GM20431 (cell line): ENCODE measurements around the gene CD55.

ENCODE experiments used
- in situ Hi-C: fragments of 300-500 bp; cut with MseI, MboI; formaldehyde crosslinking; loops from one replicate; pipeline ENCODE4 v1.15.0; 2020; ENCODE audit warnings: low sequenced_read_pairs; ENCODE audit not compliant: unreplicated experiment

The CD55 gene

DNA sequence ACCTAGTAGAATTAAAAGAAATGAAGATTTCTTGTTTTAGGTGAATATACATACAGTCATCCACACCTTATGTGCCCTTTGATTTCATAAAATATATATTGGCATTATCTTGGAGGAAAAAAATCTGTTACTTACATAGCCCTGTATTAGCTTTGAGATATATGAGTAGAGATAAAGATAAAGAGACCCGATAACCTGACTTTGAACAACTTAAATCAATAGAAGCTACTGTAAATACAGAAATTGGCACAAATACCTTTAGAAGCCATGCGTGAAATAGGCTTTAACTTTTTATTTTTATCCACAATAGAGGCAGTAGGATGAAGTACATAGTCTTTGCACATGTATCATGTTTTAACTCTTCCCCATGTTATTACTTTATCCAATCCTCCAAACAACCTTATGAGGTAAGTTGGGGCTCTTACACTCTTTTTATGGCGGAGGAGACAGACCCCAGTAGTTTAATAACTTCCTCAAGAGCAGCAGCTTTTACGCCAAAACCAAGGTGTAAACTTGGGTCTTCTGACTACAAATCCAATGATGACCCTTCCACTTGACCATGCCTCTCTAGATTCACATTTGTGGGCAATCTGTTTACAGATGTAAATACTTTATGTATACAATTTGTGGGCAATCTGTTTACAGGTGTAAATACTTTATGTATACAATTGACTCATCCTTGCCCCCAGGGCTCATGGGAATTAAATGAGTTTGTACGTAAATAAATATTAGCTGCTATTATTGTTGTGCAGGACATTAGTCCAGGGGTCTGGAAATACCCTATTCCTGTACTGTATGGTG, 2.1 kb downstream of the CD55 start:
- in situ Hi-C loops = no loop called here

DNA sequence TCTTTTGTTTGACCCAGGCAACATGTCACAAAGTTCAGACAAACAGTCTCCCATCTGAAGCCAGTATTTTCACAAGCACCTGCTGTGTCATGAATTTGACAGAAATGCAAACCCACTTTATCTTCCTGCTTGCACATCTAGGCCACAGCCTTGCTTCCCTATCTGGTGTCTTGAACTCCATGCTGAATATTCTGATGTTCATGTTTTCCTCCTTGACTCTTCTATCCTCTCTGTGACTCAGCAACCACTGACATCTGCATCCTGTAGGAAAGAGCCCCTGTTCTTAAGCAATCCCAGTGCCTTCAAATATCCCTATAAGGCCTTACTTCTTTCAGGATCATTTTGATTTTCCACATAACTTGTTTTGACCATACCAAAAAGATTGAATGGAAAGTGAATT, 6.5 kb downstream of the CD55 start:
- in situ Hi-C loops = no loop called here

DNA sequence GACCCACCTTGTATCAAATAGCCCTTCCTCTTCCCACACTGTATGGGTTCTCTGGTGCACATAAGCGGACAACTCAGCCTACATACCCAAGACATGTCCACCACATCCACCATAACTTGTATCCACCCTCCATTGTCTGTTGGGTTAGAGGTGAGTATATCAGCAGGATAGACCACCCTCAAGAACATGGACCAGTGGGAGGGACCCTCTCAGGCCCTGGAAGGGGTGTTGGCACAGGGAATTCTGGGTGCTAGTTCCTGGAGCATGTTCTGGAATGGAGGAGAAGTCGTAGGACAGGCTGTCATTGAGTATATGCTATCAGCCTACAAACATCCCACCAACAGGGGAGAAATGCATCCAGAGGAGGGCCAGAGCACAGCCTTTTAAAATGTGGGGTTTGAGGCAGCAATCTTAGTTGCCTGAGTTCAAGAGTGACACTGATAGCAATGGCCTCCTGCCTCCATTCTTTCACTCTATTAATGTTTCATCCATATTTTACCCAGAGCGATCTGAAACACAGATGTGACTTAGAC, 7.5 kb downstream of the CD55 start:
- in situ Hi-C loops = no loop called here

DNA sequence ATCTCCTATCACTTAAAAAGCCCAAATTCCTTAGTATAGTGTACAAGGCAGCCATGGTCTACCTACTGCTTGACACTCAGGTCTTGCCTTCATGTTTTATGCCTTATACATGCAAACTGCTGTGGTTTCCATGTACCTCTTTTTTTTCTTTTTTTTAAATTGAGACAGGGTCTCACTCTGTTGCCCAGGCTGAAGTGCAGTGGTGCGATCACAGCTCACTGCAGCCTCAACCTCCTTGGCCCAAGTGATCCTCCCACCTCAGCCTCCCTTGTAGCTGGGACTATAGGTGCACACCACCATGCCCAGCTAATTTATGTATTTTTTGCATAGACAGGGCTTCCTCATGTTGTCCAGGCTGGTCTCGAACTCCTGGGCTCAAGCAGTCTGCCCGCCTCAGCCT, 8.0 kb downstream of the CD55 start:
- in situ Hi-C loops = no loop called here

DNA sequence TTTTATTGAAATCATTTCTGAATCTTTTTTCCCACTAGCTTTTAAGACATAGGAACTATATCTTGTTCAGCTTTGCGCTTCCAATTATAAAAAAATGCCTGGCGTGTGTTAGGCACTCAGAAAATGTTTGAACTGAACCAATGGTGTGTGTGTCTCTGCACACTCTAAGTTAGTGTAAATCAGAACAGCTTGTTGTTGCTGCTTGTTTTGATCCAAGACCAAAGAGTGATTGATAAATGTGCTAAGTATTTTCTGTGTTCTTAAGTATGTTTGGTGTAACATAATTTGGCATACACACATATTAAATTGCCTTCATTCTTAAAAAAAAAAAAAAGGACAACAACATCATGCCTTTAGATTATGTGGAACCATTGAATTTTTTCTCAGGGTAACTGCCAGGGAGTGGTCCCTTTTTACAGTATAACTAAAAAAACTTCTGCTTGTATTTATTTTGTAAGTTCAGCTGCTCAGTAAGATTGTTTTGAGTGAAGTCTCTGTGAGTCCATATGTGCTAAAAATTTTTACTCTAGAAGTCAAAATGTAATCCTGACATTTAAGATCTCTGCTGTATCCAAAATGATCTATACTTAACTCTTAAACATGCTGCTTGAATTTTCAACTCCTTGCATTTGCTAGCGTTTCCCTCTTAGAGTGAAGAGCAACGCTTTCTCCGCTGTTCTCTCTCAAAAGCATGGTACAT, 8.7 kb downstream of the CD55 start:
- in situ Hi-C loops = no loop called here

DNA sequence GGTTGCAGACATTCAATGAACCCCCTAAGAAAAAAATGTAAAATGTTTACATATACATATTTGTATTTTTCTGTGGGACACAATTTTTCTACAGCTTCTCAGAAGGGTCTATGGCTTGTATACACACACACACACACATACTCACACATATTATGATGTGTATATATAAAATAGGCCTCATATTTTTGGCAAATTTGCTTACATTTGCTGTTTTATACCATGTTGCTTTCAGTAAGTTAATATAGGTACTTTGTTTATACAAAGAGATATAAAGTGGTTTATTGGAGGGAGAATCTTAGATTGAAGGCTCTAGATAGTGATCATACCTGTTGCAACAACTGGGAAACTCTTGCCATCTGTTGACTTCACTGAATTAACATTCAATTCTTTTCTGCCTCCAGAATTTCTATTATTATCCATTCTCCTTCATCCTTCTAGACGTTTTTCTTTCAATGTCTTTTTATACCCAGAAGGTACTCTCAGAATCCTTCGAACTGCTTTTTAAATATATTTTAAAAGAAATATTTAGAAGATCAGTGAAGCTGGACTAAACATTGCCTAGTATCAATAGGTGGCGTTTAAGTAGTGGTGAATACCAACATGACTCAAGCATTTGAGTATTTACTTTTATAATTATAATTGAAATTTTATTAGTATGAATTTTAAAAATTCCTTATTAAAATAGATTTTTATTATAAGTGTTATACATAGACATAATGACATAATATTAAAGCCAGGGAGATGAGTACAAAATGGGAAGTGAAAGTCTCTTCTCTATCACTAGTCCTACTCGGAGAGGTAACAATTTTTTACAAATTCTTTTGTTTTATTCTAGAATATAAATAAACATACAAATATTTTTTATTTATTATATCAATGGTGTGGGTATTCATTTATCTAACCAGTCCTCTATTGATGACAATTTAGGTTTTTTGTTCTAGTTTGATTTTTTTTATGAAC, 10.2 kb downstream of the CD55 start:
- in situ Hi-C loops = no loop called here

DNA sequence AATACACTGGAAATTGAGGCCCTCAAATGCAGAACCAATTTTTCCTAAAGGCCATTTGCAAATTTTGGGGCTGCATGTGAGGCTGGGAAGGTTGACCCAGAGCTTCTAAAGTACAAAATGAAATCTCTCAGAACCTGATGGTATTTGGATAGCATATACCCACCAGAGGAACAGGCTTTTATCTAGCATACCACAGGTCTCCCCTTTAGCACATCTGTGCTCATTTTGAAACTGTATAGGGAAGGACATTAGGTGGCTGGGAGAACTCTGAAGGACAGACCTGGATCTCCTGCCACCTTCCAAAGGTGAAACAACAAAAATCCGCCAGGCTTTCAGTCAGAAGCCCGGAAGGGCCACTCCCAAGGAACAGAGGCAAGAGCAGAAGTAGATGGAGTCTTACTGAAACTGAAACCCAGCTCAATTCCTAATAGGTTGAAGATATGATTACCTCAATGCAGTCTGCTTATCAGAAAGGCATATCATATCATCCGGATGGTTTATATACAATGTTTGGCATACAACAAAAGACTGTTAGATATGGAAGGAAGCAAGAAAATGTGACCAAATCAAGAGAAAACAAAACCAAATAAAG, 11.6 kb downstream of the CD55 start:
- in situ Hi-C loops = no loop called here

DNA sequence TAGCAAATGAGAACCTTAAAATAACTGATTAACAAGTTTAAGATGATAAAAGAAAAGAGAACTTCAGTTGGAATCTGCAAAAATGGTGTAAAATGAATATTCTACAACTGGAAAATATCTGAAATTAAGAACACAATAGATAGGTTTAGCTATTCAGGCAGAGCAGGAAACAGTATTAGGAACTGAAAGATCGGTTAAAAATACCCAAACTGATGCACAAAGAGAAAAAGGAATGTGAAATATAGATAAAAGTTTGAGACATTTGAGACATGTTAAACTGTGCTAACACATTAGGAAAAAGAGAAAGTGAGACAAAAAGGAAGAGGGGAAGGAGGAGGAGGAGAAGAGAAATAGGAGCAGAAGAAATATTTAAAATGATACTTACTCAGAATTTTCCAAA, 12.1 kb downstream of the CD55 start:
- in situ Hi-C loops = no loop called here

DNA sequence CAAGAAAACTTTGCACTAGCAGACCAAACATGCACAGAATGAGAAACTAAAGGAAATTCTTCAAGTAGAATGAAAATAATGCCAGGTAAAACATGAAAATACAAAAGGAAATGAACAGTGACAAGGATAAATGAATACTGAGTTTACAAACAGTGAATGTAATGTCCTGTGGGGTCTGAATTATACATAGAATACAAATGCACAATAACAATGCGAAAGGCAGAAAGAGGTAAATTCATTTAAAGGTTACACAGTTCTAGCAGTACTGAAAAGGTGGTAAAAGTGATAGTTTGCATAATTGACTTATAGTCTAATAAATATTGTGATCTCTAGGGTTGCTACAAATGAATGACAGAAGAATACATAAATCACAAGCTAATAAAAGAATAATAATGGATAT, 12.9 kb downstream of the CD55 start:
- in situ Hi-C loops = no loop called here

DNA sequence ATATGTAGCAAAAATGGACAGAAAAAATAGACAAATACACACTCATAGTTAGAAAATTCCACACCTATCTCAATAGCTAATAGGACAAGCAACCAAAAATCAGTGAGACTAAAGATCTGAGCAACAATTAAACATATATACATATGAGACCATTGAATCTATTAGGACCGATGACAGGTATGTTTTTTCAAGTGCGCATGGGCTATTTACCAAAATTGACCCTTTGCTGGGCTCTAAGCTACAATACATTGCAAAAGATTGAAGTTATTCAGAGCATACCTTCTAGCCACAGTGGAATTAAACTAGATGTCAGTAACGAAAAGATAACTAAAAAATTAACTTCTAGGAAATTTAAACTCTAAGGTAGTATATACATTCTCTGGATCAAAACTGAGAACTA, 13.7 kb downstream of the CD55 start:
- in situ Hi-C loops = no loop called here

DNA sequence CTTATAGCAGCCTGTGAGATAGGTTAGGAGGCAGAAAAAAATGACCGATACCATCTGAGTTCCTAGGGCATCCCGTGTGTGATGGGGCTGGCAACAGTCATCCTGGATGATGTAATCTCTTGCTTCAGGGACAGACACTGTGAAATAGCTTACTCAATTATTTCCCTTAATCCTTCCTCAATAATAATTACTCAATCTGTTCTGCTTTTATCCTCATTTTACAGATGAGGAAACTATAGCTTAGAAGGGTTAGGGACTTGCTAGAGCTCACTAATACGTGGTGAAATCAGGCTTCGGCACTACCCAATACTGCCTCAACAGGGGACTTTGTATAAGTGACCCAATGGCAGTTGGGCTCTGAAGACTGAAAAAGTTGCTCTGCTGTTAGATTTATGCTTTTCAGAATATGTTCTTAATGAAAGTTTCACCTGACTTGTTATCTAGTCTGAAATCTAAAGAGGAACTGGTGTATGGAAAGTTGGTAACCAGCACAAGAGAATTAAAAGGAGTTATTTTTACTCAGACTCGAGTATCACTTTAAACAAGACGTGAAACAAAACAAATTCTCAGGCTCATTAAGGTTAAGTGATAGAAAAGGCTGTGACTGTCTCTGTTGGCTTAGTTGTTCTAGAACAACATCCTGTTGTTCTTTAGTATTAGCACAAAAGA, 14.4 kb downstream of the CD55 start:
- in situ Hi-C loops = no loop called here

DNA sequence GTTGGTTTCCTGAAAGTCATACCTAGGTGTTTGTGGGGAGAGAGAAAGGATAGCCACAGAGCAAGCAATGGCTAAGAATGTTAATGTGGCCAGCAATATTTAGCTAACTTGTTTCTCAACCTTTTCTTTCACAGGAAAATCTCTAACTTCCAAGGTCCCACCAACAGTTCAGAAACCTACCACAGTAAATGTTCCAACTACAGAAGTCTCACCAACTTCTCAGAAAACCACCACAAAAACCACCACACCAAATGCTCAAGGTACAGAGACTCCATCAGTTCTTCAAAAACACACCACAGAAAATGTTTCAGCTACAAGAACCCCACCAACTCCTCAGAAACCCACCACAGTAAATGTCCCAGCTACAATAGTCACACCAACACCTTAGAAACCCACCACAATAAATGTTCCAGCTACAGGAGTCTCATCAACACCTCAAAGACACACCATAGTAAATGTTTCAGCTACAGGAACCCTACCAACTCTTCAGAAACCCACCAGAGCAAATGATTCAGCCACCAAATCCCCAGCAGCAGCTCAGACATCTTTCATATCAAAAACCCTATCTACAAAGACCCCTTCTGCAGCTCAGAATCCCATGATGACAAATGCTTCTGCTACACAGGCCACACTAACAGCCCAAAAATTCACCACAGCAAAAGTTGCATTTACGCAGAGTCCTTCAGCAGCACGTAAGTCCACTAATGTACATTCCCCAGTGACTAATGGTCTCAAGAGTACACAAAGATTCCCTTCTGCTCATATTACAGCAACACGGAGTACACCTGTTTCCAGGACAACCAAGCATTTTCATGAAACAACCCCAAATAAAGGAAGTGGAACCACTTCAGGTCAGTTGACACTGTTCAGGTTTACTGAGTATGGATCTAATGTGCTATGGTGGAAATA, 15.3 kb downstream of the CD55 start:
- in situ Hi-C loops = no loop called here

DNA sequence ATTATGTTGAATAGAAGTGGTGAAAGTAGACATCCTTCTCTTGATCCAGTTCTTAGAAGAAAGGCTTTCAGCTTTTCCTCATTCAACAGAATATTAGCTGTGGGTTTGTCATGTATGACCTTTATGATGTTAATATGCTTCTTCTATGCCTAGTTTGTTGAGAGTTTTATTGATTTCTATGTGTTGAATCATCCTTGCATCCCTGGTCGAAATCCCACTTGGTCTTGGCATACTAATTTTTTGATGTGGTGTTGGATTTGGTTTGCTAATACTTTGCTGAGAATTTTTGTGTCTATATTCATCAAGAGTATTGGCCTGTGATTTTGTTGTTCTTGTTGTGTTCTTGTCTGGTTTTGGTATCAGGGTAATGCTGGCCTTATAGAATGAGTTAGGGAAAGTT, 20.9 kb downstream of the CD55 start:
- in situ Hi-C loops = no loop called here

DNA sequence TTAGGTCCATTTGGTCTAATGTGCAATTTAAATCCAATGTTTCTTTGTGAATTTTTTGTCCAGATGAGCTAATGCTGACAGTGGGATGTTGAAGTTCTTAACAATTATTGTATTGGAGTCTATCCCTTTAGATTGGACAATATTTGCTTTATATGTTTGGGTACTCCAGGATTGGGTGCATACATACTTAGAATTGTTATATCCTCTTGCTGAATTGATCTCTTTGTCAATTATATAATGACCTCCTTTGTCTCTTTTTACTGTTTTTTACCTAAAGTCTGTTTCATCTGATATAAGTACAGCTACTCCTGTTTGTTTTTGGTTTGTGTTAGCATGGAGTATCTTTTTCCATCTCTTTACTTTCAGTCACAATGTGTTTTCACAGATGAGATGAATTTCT, 22.2 kb downstream of the CD55 start:
- in situ Hi-C loops = no loop called here

DNA sequence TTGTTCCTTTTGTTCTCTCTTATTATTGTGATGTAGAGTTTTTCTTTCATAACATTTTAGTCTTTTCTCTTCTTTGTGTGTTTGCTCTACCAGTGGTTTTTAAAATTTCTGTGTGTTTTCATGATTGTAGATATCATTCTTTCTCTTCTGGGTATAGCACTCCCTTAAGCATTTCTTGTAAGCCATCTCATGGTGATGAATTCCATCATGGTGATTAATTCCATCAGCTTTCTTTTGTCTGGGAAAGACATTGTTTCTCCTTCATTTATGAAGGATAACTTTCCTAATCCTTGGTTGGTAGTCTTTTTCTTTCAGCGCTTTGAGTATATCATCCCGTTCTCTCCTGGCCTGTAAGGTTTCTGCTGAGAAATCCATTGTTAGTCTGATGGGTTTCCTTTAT, 22.7 kb downstream of the CD55 start:
- in situ Hi-C loops = no loop called here

DNA sequence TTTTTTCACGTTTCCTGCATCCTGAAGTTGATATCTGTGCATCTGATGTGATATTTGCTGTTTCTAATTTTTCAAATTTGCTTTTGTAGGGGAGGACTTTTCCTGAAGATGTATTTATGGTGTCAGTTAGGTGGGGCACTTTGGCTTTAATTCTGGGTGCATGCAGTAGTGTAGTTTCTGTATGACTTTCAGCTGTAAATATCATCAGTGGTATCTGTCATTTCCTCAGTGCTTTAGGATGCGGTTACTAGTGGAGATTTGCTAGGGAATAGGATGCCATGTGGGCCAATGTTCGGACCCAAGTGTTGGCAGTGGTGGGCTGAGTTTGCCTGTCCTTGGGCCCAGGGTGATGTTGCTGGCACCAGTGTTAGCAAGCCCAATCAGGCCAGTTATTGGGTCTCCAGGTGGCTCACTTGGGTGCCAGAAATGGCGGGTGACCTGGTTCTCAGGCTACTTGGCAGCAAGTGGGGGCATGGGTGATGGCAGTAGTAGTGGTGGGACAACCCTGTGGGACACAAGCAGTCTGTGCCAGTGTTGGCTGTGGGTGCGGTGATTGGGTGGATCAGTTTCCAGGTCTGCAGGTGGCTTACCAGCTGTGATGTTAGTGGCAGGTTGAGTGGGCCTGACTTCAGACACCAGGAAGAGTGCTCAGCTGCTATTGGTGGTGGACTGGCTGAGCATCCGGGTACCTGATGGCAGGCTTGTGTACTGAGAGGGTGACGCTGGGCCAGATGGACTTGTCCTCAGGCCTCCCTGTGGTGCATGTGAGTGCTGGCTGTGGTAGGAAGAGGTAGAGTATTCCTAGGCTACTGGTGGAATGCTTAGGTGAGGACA, 24.4 kb downstream of the CD55 start:
- in situ Hi-C loops = no loop called here

DNA sequence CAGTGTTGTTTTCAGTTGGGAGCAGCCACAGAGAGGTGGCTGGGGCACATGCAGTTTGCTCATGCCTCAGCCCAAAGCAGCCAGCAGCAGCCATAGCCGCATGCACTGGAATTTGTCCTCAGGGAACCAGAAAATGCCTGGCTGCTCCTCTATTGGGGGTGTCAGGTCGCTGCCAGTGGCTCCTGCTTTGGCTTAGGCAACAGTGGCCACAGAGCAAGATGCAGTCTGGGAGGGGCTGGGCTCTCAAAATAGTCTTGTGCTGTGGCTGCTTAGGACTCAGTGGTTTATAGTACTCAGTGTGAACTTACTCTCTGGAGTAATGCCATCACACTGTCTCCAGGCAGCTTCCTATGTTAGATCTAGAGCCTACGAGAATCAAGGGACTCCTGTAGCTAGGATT, 25.0 kb downstream of the CD55 start:
- in situ Hi-C loops = no loop called here

DNA sequence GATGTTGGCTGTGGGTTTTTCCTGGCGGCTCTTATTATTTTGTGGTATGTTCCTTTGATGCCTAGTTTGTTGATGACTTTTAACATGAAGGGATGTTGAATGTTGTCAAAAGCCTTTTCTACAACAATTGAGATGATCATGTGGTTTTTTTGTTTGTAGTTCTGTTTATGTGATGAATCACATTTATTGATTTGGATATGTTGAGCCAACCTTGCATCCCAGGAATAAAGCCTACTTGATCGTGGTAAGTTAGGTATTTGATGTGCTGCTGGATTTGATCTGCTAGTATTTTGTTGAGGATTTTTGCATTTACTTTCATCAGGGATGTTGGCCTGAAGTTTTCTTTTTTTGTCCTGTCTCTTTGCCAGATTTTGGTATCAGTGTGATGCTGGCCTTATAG, 28.5 kb downstream of the CD55 start:
- in situ Hi-C loops = no loop called here
